Hematopoietic multipotent progenitor cell treated with erythropoietin and hydrocortisone succinate and interleukin-3 and kit ligand, for 17 days (in vitro differentiated cells): ENCODE measurements around the gene ADAMTSL2.

Source experiments
- DNase-seq: peaks from one replicate; pipeline ENCODE4 v3.0.0-alpha.2; 2015; ENCODE audit warnings: low spot score

Gene ADAMTSL2

DNA sequence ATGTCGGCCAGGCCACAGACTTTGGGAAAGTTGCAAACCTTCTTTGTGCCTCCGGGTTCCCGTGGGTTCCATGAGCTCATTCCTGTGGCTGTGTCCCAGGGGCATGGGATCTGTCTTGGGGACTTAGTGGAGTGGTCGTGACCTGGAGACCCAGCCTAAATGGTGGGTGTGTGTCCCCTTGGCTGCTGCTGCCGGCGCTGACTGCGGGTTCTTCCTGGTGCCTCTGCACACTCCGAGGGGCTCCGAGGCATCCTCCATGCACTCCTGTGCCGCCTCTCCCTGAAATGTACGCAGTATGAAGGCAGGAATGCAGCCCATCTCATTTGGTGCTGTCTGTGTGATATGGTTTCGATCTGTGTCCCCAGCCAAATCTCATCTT lies 34.6 kb upstream of the ADAMTSL2 start:
- DNase-seq = no peak

DNA sequence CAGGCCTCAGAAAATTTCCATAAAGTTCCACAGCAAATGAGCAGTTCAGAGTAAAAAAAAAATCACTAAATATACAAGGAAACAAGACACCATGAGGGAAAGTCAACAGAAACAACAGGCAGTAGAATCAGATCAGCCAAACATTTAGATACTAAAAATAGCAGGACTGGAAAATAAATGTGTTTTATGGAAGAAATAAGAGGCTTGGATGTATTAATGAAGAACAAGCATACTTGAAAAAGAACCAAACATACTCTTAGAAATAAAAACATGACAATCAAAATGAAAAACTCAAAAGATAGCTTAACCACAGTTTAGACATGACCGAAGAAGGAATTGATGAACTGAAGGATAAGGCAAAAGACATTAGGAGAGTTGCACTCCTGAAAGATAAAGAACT lies 32.4 kb upstream of the ADAMTSL2 start:
- DNase-seq = no peak

- DNase-seq = no peak
These were observed 29.2 kb upstream of the ADAMTSL2 start for GRCh38 chr9:133505186-133505830.

DNA sequence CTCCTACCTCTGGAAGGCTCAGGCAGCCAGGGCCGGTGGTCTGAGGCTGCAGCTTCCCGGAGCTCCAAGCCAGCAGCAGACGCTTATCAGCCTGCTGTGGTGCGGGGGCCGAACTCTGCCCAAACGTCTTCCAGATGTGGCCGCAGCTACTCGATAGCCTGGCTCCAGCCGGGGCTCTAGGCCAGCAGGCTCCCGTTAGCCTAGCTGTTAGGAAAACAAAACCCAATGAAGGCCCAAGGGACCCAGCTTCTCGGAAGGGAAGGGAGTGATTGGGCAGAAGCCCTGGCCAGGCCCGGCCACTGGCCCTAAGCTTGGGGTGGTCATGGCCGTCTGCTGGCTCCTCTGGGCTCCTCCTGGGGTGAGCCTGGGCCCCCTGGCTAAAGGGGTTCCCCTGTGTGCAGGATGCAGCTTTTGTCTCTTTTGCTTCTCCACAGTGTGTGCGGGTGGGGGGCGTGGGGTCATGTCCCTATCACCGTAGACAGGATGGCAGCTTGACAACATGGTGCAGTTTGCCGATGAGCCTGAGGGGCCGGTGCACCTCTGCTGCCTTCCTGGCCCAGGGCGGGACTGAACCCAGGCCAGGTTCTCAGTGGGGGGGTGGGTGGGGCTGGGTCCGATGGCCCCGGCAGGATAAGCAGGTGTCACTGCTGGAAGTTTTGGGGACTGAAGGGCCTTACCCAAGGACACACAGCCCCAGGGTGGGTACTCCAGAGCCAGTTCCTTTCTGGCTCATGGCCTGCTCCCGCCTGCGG lies 28.4 kb upstream of the ADAMTSL2 start:
- DNase-seq = no peak

- DNase-seq = no peak
These were observed 27.9 kb upstream of the ADAMTSL2 start for GRCh38 chr9:133506653-133507038.

GRCh38 chr9:133507246-133507965 lies 27.1 kb upstream of the ADAMTSL2 start:
- no peak for DNase-seq

GRCh38 chr9:133508046-133508445 lies 26.5 kb upstream of the ADAMTSL2 start:
- no peak for DNase-seq

DNA sequence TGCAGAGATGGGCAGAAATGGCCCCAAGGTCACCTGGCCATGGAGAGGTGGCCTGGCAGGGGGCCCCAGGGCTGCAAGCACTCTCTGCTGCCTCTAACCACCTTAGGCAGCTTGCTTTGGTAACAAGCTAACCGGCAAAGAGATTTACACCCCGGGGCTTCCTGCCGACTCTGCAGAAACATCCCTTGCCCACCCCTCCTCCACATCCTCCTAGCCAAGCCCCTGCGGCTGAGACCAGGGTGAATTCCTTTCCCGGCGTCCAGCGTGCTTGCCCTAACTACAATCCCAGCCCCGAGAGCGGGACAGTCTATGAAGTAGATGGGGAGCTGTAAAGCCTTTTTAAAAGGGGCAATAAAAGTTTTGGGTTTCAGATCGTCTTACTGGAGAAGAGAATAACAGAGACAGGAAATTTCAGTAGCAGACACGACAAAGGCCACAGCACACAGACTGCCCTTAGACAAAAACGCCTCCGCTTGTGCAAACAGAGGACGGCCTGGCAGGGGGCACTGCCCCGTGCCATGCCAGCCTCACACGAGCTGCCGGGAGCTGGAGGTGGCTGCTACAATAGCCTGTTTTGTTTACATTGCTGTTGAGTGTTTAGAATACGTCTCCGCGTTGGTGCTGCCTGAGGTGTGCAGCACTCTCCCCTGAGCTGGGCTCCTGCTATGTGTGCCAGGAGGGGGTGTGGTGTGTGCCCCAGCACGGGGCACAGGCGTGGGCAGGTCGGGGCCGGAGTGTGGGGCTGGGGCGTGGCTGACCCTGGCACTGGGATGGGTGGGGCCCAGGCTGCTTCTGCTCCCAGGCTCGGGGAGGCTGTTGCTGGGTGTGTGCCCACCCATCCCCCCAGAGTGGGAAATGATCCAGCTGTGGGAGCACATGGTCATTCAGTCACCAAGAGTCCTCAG lies 25.1 kb upstream of the ADAMTSL2 start:
- DNase-seq = peak; percentile 8

DNA sequence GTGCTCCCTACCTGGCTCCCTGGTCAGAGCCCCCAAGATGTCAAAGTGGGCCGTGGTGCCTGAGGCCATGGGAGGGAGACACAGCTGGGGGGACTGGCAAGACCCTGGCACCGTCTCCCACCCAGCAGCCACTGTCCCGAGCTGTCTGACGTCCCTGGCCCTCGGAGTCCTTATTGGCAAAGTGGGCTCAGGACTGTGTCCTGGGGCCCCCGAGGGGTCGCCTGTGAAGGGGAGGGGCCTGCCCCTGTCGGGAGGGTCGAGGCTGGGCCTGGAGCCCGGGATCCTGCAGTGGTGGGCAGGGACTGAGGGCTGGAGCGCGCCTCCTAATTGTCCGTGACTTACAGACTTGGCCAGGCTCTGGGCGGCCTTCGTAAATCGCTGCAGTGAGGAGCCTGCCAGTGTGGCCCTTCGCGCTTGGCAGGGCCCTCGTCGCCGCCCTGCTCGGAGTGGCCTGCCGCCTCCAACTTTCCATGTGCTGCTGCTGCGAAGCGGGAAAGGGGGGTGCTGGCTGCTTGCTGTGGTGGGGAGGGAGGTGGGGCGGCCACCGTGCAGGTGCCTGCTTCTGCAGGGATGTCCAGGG lies 23.5 kb upstream of the ADAMTSL2 start:
- no peak for DNase-seq

DNA sequence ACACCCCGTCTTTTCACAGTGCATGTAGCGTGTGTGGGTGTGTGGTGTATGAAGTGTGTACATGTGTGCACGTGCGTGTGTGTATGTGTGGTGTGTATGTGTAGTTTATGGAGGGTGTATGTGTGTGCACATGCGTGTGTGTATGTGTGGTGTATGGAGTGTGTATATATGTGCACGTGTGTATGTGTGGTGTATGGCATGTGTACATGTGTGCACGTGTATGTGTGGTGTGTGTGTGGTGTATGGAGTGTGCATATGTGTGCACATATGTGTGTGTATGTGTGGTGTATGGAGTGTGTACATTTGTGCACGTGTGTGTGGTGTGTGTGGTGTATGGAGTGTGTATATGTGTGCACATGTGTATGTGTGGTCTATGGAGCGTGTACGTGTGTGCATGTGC lies 22.9 kb upstream of the ADAMTSL2 start:
- no peak for DNase-seq

GRCh38 chr9:133512253-133513213 lies 22.0 kb upstream of the ADAMTSL2 start:
- no peak for DNase-seq

DNA sequence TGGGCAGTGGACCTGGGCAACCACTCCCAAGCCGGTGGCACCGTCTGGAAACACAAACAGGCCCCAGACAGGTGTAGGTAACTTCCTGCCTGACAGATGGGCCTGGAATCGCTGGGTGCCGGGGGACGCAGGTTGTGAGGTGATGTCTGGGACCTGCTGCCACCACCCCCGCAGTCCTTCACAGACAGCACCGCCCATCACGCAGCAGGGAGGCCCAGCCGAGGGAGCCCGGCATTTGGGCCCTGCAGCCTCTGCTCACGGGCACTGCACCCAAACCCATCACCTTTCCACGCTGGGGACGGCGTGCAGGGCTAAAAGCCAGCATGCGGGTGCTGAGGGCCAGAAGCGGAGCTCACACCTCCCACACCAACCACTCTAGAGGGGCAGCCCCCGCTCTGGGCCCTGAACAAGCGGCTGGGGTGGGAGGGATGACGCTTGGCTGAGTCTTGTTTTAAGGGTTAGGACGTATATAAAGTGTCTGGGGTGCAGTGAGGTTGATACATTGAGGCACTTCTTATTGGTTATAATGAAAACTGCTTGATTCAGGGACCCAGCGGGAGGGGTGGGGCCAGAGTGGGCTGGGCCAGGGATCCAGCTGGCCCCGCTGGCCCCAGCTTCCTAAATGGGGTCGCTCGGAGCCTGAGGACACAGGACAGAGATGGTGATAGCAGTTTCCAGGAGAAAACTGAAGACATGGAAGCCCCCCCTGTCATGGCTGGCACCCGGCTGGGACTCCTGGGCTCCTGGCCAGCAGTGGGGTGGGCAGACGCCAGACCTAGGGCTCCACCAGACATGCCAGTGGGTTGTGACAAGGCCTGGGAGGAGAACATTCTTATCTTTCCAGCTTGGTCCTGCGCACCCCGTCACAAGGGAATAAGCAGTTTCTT lies 21.0 kb upstream of the ADAMTSL2 start:
- DNase-seq = peak; percentile 18

DNA sequence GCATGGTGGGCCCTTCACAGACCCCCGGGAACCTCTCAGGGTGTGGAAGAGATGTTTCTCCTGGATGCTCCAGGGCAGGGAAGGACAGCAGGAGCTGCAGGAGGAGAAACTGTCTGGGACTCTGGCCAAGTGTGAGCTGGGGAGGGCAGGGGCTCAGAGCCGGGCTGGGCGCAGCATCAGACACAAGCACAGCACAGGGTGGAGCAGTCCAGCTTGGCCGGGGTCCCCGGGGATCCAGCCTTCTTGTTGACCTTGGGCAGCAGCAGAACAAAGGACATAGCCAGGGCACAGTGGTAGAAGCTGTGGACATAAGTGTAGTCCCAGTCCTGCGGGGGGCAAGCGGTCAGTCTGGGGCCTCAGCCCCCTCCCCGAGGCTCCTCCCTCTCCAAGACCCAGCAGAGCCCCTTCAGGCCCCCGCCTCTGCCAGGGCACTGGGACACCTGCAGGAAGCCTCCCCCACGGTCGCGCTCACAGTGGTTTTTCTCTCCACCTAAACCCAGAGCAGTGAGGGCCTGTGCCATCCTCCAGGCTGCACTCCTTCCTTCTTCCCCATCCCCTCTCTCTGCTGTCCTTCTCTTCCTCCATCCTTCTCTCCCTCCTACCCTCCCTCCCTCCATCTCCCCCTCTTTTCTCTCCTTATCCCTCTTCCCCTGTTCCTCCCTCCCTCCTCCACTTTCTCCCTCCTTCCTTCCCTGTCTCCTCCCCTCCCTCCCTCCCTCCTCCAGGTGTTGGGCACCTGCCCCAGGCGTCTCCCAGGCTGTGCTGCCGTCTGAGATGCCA lies 19.9 kb upstream of the ADAMTSL2 start:
- DNase-seq = peak; percentile 9

DNA sequence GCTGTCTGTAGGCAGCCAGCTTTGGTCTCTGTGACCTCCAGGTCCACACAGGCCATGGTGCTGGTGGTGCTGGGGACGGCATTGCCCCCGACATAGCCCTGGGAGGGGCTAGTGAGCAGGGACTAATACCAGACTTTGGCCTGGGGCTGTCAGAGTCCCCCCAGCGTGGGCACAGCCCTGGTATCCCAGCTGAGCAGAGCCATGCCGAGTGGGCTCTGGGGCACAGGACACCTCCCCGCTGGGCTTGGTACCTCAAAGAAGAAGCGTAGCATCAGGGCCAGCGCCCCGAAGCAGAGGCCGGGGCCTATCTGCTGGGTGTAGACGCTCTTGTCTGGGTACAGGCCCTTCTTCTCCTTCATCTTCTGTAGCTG lies 19.3 kb upstream of the ADAMTSL2 start:
- DNase-seq = no peak

DNA sequence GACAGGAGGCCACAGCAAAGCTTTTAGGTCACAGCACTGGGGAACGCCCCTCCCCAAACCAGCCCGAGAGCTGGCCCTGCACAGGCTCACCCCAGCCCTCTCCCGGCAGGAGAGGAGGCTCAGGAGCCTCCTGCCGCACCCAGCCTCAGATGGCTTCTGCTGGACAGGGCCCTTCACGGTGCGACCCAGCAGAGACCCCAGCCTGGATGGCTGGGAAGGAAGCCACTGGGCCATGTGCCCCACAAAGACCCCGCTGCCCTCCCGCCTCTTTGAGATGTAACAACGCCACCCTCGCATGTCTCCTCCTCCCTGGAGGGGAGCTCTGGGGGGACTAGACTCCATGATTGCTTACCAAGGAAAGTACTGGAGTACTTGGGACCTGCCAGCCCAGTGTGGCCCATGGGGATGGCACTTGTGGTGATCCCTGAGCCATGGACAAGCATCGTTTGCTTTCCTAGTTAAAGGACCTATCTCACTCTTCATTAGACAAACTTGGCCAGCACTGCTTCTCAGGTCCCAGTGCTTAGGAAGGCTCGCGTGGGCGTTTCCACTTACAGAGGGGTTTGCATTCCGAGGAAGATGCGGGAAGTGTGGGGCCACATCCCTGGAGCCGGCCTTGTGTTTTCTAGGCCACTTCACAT lies 18.8 kb upstream of the ADAMTSL2 start:
- DNase-seq = no peak

GRCh38 chr9:133516256-133516960 lies 18.1 kb upstream of the ADAMTSL2 start:
- no peak for DNase-seq

DNA sequence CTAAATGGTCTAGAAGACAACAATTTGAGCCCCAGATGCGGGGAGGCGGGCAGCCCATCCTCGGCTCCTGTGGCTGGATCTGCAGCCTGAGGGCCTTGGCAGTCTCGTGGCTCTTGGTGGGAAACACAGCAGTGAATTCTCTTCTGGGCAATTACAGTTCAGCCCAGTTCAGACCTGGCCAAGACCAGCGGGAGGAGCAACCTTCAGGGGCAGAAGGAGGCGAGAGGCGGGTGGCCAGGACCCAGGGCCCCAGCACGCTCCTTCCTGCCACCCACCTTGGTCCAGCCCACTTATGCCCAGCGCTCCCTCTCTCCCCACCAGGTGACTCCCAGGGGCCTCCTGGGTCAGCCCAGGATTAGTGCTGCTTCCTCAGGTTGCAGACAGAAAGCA lies 17.5 kb upstream of the ADAMTSL2 start:
- no peak for DNase-seq

DNA sequence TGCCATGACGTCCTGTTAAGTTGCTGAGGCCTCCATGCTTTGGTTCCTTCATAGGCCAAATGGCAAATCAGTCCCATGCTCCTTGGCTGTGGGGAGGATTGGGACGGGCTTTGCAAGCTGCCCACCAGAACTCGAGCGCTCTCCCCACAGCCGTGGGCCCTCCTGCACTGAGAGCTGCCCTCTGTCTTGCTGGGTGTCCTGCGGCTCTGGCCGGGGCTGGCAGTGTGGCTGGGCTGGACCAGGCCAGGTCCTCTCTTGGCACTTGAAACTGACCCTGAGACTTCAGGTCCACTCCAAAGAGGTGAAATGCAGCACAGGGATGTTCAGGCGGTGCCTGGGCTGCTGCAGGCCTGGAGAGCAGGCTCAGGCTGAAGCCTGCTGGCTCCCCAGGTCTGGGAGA lies 16.8 kb upstream of the ADAMTSL2 start:
- DNase-seq = no peak
